ENCODE data around the gene MFSD12. TPM values are rescaled to one million over a fixed set of nuclear protein-coding genes. Genes with fewer than 3 reads are reported as not detected.

The MFSD12 gene
- total RNA-seq, 1 donor from 2014 or later, result 46.3 TPM

DNA sequence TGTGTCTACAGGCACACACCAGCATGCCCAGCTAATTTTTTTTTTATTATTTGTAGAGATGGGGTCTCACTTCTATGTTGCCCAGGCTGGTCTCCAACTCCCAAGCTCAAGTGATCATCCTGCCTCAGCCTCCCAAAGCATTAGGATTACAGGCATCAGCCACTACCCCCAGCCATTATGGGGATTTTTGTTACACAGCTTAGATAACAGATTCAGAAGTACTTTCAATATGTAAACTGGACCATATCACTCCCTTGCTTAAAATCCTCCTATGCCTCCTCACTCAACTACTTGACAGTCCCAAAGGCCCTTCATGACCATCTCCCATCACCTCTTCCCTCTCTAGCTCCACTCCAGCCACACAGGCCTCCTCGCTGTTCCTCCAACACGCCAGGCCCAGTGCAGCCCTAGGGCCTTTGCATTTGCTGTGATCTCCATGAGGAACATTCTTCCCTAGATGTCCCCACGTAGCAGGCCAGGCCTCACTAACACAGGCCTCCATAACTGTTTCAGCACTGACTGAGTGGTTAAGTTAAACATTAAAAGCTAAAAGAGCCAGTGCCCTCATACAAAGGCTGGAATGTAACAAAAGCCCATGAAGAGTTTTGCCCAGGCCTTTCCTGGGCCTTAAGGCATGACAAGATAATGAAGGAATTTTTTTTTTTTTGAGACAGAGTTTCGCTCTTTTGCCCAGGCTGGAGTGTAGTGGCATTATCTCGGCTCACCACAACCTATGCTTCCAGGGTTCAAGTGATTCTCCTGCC lies 59.4 kb downstream of the MFSD12 start:
- TF ChIP-seq, protein P1, sequence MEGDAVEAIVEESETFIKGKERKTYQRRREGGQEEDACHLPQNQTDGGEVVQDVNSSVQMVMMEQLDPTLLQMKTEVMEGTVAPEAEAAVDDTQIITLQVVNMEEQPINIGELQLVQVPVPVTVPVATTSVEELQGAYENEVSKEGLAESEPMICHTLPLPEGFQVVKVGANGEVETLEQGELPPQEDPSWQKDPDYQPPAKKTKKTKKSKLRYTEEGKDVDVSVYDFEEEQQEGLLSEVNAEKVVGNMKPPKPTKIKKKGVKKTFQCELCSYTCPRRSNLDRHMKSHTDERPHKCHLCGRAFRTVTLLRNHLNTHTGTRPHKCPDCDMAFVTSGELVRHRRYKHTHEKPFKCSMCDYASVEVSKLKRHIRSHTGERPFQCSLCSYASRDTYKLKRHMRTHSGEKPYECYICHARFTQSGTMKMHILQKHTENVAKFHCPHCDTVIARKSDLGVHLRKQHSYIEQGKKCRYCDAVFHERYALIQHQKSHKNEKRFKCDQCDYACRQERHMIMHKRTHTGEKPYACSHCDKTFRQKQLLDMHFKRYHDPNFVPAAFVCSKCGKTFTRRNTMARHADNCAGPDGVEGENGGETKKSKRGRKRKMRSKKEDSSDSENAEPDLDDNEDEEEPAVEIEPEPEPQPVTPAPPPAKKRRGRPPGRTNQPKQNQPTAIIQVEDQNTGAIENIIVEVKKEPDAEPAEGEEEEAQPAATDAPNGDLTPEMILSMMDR (IDR thresholded peaks at IDR 0.05; ENCODE audit: insufficient read depth, low read length, severe bottlenecking), result no peak
- FAIRE-seq (no peak), DNase-seq (ENCODE audit: low read depth) (no peak)
- Histone ChIP-seq H3K27me3 (ENCODE audit: control insufficient read depth, insufficient read depth, low read length) (no peaks in the 10 kb centered on the region), H3K4me3 (ENCODE audit: low read depth, low read length) (no peak overlapping the region), H3K36me3 (ENCODE audit: control insufficient read depth, insufficient read depth, low read length) (peaks cover 11% of the 10 kb centered on the region)

DNA sequence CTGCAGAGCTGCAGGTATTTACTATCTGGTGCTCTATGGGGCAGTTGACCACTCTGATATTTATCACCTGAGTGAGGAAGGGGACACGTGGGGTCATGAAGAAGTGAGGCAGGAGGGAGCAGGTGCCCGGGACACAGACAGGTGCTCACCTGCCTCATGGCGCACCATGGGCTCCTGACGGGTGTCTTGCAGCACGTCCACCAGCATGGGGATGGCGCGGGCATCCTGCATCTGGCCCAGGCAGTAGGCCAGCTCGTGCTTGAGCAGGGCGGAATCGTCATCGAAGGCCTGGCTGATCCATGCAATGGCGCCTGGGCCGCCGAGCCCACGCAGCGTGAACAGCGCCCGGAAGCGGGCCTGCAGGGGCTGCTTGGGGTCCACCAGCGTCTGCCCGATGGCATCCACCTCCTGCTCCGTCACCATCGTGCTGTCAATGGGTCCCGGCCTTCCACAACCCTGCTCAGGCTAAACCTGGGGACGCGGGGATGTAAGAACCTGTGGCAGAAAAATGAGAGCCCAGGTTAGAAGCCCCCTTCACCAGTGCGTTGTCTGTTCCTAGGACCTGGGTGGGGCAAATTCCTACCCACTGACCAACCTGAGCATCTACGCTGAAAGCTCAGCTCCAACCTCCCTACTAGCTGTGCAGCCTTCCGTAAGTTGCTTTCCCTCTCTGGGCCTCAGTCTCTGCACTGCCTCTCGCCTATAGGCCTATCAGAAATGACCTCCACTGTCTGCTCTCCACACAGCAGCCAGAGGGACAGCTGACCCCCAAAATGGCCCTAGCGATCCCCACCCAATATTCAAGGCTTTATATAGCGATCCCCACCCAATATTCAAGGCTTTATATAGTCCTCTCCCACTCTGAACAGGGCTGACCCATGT lies 60.8 kb downstream of the MFSD12 start:
- DNase-seq (ENCODE audit: low read depth), result no peak
- Histone ChIP-seq H3K27me3 (ENCODE audit: control insufficient read depth, insufficient read depth, low read length) (no peaks in the 10 kb centered on the region), H3K4me3 (ENCODE audit: low read depth, low read length) (no peak overlapping the region), H3K36me3 (ENCODE audit: control insufficient read depth, insufficient read depth, low read length) (peaks cover 13% of the 10 kb centered on the region)
- TF ChIP-seq, protein P1 (IDR thresholded peaks at IDR 0.05; ENCODE audit: insufficient read depth, low read length, severe bottlenecking), result no peak
- no peak for FAIRE-seq

- TF ChIP-seq, protein P1 (IDR thresholded peaks at IDR 0.05; ENCODE audit: insufficient read depth, low read length, severe bottlenecking), result no peak
- no peak overlapping the region for H3K4me3 ChIP-seq (ENCODE audit: low read depth, low read length)
- H3K27me3 ChIP-seq (ENCODE audit: control insufficient read depth, insufficient read depth, low read length), result no peaks in the 10 kb centered on the region
- DNase-seq (ENCODE audit: low read depth) (no peak), FAIRE-seq (no peak)
- peaks cover 13% of the 10 kb centered on the region for H3K36me3 ChIP-seq (ENCODE audit: control insufficient read depth, insufficient read depth, low read length)
These were observed 62.8 kb downstream of the MFSD12 start for GRCh38 chr19:3494559-3494958.

Other genes starting within 250 kb of the MFSD12 start
- gene NFIC, start 191.0 kb downstream of the MFSD12 start, total RNA-seq, result 17.6 and 22.0 TPM in 2 replicates
- gene SMIM24, start 77.1 kb downstream of the MFSD12 start, total RNA-seq, result not detected in 2 replicates
- not detected in 2 replicates for gene SMIM44, start 74.1 kb downstream of the MFSD12 start, total RNA-seq
- gene DOHH, start 56.9 kb downstream of the MFSD12 start, total RNA-seq, result 17.1 and 20.1 TPM in 2 replicates
- gene FZR1, start 51.3 kb downstream of the MFSD12 start, total RNA-seq, result 22.7 and 25.5 TPM in 2 replicates
- gene TEKTIP1, start 18.4 kb downstream of the MFSD12 start, total RNA-seq, result not detected in 2 replicates
- 37.4 and 48.3 TPM in 2 replicates for gene HMG20B, start 15.4 kb upstream of the MFSD12 start, total RNA-seq
- not detected in 2 replicates for gene GIPC3, start 27.9 kb upstream of the MFSD12 start, total RNA-seq
- not detected in 2 replicates for gene TBXA2R, start 49.3 kb upstream of the MFSD12 start, total RNA-seq
- gene CACTIN, start 69.2 kb upstream of the MFSD12 start, total RNA-seq, result 30.2 and 30.3 TPM in 2 replicates
- 6.3 and 6.9 TPM in 2 replicates for gene PIP5K1C, start 142.9 kb upstream of the MFSD12 start, total RNA-seq
- 2.1 and 5.0 TPM in 2 replicates for gene TJP3, start 150.8 kb upstream of the MFSD12 start, total RNA-seq
- gene APBA3, start 204.1 kb upstream of the MFSD12 start, total RNA-seq, result 11.3 and 17.8 TPM in 2 replicates
- 84.8 and 87.3 TPM in 2 replicates for gene MRPL54, start 205.1 kb upstream of the MFSD12 start, total RNA-seq
- gene RAX2, start 214.6 kb upstream of the MFSD12 start, total RNA-seq, result not detected in 2 replicates
- gene MATK, start 228.8 kb upstream of the MFSD12 start, total RNA-seq, result not detected in 2 replicates